Measurements from ENCODE around the gene NDUFAF8.

Gene NDUFAF8

DNA sequence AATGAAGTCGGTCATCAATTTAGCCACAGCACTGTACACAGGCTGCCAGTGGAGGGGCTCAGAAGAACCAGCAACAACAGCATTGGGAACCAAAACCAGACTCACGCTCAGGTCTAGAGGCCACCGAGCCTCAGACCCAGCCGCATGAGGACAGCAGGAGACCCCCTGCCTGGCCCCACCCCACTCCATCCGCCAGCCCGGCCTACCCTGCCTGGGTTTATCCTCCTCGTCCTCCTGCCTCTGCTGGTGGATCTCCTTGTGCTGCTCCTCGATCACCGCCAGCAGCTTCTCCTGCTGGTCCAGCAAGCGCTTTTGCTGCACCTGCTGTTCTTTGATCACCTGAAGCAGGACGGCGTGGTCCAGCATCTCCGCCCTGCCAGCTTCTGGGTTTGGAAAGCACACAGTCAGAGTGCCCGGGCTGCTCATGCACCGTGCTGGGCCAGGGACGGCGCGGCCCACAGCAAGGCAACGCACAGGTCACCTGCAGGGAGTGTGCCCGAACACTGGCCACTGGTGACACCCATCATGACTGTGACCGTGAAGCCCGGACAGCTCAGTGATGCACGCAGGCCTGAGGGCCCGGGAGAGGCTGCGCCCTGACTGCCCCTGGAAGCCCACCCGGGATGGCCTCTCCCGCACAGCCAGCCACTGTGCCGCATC is 7.7 kb downstream of the NDUFAF8 start:
- TF ChIP-seq ZFX (IDR thresholded peaks at IDR 0.05; ENCODE audit: borderline replicate concordance): no peak
- TF ChIP-seq CTCF (IDR thresholded peaks at IDR 0.05): no peak

GRCh38 chr17:81247339-81247990 is 8.3 kb downstream of the NDUFAF8 start:
- H3K27ac ChIP-seq: no peak overlapping the region
- TF ChIP-seq CTCF (IDR thresholded peaks at IDR 0.05) (no peak), ZFX (IDR thresholded peaks at IDR 0.05; ENCODE audit: borderline replicate concordance) (no peak)

More for the DNA sequence above, 7.7 kb downstream of the NDUFAF8 start:
- H3K27ac ChIP-seq: no peak overlapping the region

- 0 out of 2 replicates have a peak overlapping the region, but pooled peaks have one; percentile 15 for H3K27ac ChIP-seq
- TF ChIP-seq CTCF (IDR thresholded peaks at IDR 0.05) (no peak), ZFX (IDR thresholded peaks at IDR 0.05; ENCODE audit: borderline replicate concordance) (no peak)
These were observed 9.5 kb downstream of the NDUFAF8 start for GRCh38 chr17:81248649-81249048.

- H3K27ac ChIP-seq: no peak overlapping the region
These were observed 10.3 kb downstream of the NDUFAF8 start for GRCh38 chr17:81249223-81250040.

DNA sequence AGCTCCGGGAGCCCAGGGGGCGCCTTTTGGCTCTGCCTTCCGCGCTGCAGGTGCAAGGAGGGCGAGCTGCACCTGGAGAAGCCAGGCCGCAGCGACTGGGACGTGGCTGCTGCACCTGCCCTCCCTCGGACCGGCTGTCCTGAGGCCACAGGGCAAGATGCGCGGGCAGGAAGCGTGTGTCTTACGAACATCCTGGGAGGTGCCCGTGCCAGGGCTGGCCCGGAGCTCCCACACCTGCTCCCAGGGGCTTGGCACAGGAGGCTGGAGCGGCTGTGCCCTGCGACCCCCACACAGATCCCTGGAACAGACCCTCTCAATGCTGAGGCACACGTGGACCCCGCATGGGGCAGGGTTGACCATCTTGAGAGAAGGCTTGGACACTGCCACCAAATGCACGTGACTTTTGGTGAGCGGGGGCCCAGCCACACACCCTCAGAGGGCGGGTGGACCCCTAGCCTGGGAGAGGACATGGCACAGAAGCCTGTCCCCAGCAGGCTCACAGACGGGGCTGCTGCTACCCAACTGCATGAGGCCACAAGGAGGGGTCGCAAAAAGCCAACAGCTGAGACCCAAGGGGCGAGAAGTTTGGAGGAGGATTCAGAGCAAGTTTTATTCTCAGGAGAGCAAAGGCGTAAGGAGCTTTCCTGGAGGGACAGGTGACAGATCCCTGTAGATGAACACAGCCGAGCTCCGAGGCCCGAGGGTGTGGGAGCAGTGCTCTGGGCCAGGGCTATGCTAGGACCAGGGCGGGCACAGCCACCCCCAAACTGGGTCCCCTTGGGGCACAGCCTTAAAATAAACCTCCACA is 11.4 kb downstream of the NDUFAF8 start:
- H3K27ac ChIP-seq: no peak overlapping the region
- TF ChIP-seq CTCF (IDR thresholded peaks at IDR 0.05) (no peak), ZFX (IDR thresholded peaks at IDR 0.05; ENCODE audit: borderline replicate concordance) (no peak)

More at GRCh38 chr17:81249223-81250040, 10.3 kb downstream of the NDUFAF8 start:
- no peak for TF ChIP-seq CTCF (IDR thresholded peaks at IDR 0.05)
- no peak for TF ChIP-seq ZFX (IDR thresholded peaks at IDR 0.05; ENCODE audit: borderline replicate concordance)

DNA sequence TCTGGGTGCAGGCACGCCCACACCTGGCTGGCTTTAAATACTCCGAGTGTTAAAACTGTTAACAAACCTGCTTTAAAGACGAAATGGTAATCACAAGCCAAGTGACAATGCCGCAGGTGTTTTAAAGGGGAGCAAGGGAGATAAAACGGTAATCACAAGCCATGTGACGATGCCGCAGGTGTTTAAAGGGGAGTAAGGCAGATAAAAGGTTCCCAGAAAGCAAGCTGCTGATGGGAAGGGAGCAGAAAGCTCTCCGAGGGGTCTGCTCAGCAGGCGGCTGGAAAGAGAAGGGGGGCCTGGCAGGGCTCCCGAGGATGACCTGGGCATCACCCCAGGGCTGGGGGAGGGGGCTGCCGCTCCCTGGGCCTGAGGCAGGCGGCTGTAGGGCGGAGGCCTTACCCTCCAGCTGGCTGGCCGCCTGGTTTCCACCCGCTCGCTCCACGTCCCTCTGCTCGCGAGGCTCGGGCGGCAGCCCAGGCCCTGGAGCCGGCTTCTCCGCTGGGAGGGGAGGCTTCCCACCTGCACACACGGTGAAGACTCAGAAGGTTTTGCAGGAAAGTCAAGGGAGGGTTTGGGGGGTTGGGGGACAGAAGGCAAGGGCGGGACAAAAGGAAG is 12.1 kb downstream of the NDUFAF8 start:
- TF ChIP-seq ZFX (IDR thresholded peaks at IDR 0.05; ENCODE audit: borderline replicate concordance) (no peak), CTCF (IDR thresholded peaks at IDR 0.05) (no peak)
- no peak overlapping the region for H3K27ac ChIP-seq
